ENCODE data around the gene KIF3A.

- TF ChIP-seq JUNB (IDR thresholded peaks at IDR 0.05; ENCODE audit: unreplicated experiment) (no peak), CTCF (conservative IDR thresholded peaks at IDR 0.05; ENCODE audit: low read depth in 2 of 2) (no peak), ETS1 (IDR thresholded peaks at IDR 0.05) (no peak), POLR2AphosphoS5 (IDR thresholded peaks at IDR 0.05; ENCODE audit: low read depth) (no peak), EZH2 (IDR thresholded peaks at IDR 0.05; ENCODE audit: low read depth, unreplicated experiment) (no peak), ZNF331 (CRISPR knock-in tag; IDR thresholded peaks at IDR 0.05; ENCODE audit: low read depth) (no peak)
Observed at GRCh38 chr5:132781029-132781428, 43.7 kb upstream of the KIF3A start.
